Skeletal muscle tissue (tissue), 4 donors: ENCODE measurements around the gene PLXDC2. TPM values are rescaled to one million over a fixed set of nuclear protein-coding genes. Genes with fewer than 3 reads are reported as not detected.

ENCODE experiments used
- H3K27ac ChIP-seq: one replicate; pipeline ENCODE4 v1.7.0; 2013; ENCODE audit warnings: mild to moderate bottlenecking, low read depth, low read length, inconsistent platforms
- H3K27me3 ChIP-seq, 3 donors: one replicate each; pipeline ENCODE4 v1.7.0; 2013; ENCODE audit warnings: low read length in 3 of 3; ENCODE audit not compliant: control insufficient read depth in 3 of 3, insufficient read depth in 3 of 3
- H3K36me3 ChIP-seq, 3 donors: one replicate each; pipeline ENCODE4 v1.7.0; 2013; ENCODE audit warnings: low read length in 3 of 3; ENCODE audit not compliant: control insufficient read depth in 3 of 3, insufficient read depth in 3 of 3
- H3K4me1 ChIP-seq, 3 donors: one replicate each; pipeline ENCODE4 v1.7.0; 2013; ENCODE audit warnings: low read length in 3 of 3, mild to moderate bottlenecking in 3 of 3; ENCODE audit not compliant: control insufficient read depth in 3 of 3, insufficient read depth in 3 of 3
- H3K4me3 ChIP-seq, 3 donors: one replicate each; pipeline ENCODE4 v1.7.0; 2013; ENCODE audit warnings: low read length in 3 of 3
- H3K9ac ChIP-seq, 3 donors: one replicate each; pipeline ENCODE4 v1.7.0; 2013; ENCODE audit warnings: low read length in 3 of 3, mild to moderate bottlenecking in 3 of 3, moderate library complexity in 2 of 3, low read depth in 1 of 3
- H3K9me3 ChIP-seq, 3 donors: one replicate each; pipeline ENCODE4 v1.7.0; 2013; ENCODE audit warnings: low read length in 3 of 3; ENCODE audit not compliant: control insufficient read depth in 3 of 3
- total RNA-seq: library from RNA; depleted of rRNA; stranded (reverse); fragments of >200 nt; gene quantifications from one replicate; pipeline ENCODE4 v1.2.3, GENCODE V29; 2014
- donor health status: Osteomylitis.

The PLXDC2 gene
- total RNA-seq, 1 donor from 2014 or later, result 23.0 TPM

- Histone ChIP-seq H3K4me1 (peaks cover 9 to 23% (median 20%) of the 10 kb centered on the region in 3 donors), H3K9ac (no peak overlapping the region), H3K9me3 (no peaks in the 10 kb centered on the region), H3K4me3 (no peak overlapping the region), H3K27ac (peak overlapping the region; percentile 18), H3K27me3 (no peaks in the 10 kb centered on the region), H3K36me3 (no peaks in the 10 kb centered on the region)
Measured at GRCh38 chr10:19946791-19947190, 130.6 kb downstream of the PLXDC2 start.

- H3K27me3 ChIP-seq, result no peaks in the 10 kb centered on the region
- no peaks in the 10 kb centered on the region for H3K9me3 ChIP-seq
- peak overlapping the region; percentile 18 for H3K27ac ChIP-seq
- peaks cover 9 to 23% (median 20%) of the 10 kb centered on the region in 3 donors for H3K4me1 ChIP-seq
- H3K4me3 ChIP-seq, result no peak overlapping the region
- no peak overlapping the region for H3K9ac ChIP-seq
- no peaks in the 10 kb centered on the region for H3K36me3 ChIP-seq
Measured at GRCh38 chr10:19947215-19947614, 131.0 kb downstream of the PLXDC2 start.

GRCh38 chr10:19947656-19948055 lies 131.4 kb downstream of the PLXDC2 start:
- no peak overlapping the region for H3K27ac ChIP-seq
- no peaks in the 10 kb centered on the region for H3K9me3 ChIP-seq
- H3K27me3 ChIP-seq, result no peaks in the 10 kb centered on the region
- H3K4me1 ChIP-seq, result peaks cover 9 to 23% (median 20%) of the 10 kb centered on the region in 3 donors
- no peaks in the 10 kb centered on the region for H3K36me3 ChIP-seq
- H3K9ac ChIP-seq, result no peak overlapping the region
- H3K4me3 ChIP-seq, result no peak overlapping the region

GRCh38 chr10:19952224-19953010 lies 136.2 kb downstream of the PLXDC2 start:
- Histone ChIP-seq H3K9ac (no peak overlapping the region), H3K4me1 (peaks cover 0 to 2% (median 0%) of the 10 kb centered on the region in 3 donors), H3K36me3 (no peaks in the 10 kb centered on the region), H3K4me3 (no peak overlapping the region), H3K27ac (no peak overlapping the region), H3K9me3 (no peaks in the 10 kb centered on the region), H3K27me3 (no peaks in the 10 kb centered on the region)

- Histone ChIP-seq H3K27ac (no peak overlapping the region), H3K4me1 (peaks cover 0 to 8% (median 0%) of the 10 kb centered on the region in 3 donors), H3K4me3 (no peak overlapping the region), H3K9me3 (no peaks in the 10 kb centered on the region), H3K36me3 (no peaks in the 10 kb centered on the region), H3K9ac (no peak overlapping the region), H3K27me3 (no peaks in the 10 kb centered on the region)
Measured at GRCh38 chr10:19954601-19955000, 138.4 kb downstream of the PLXDC2 start.

- Histone ChIP-seq H3K9me3 (no peaks in the 10 kb centered on the region), H3K4me1 (peaks cover 0 to 8% (median 0%) of the 10 kb centered on the region in 3 donors), H3K4me3 (no peak overlapping the region), H3K9ac (no peak overlapping the region), H3K36me3 (no peaks in the 10 kb centered on the region), H3K27ac (no peak overlapping the region), H3K27me3 (no peaks in the 10 kb centered on the region)
Measured at GRCh38 chr10:19956516-19957032, 140.3 kb downstream of the PLXDC2 start.

- Histone ChIP-seq H3K27me3 (no peaks in the 10 kb centered on the region), H3K9ac (no peak overlapping the region), H3K4me3 (no peak overlapping the region), H3K4me1 (peaks cover 0 to 6% (median 0%) of the 10 kb centered on the region in 3 donors), H3K9me3 (no peaks in the 10 kb centered on the region), H3K27ac (no peak overlapping the region), H3K36me3 (no peaks in the 10 kb centered on the region)
Measured at GRCh38 chr10:19958787-19959186, 142.6 kb downstream of the PLXDC2 start.

GRCh38 chr10:19961076-19962053 lies 145.1 kb downstream of the PLXDC2 start:
- no peak overlapping the region for H3K27ac ChIP-seq
- no peak overlapping the region for H3K9ac ChIP-seq
- H3K4me1 ChIP-seq, result peaks cover 0 to 6% (median 0%) of the 10 kb centered on the region in 3 donors
- no peaks in the 10 kb centered on the region for H3K27me3 ChIP-seq
- H3K36me3 ChIP-seq, result no peaks in the 10 kb centered on the region
- no peak overlapping the region for H3K4me3 ChIP-seq
- H3K9me3 ChIP-seq, result no peaks in the 10 kb centered on the region

GRCh38 chr10:19964625-19965024 lies 148.4 kb downstream of the PLXDC2 start:
- Histone ChIP-seq H3K4me1 (no peaks in the 10 kb centered on the region), H3K27ac (no peak overlapping the region), H3K36me3 (no peaks in the 10 kb centered on the region), H3K4me3 (no peak overlapping the region), H3K9me3 (no peaks in the 10 kb centered on the region), H3K9ac (no peak overlapping the region), H3K27me3 (no peaks in the 10 kb centered on the region)
